B cell (primary cell): ENCODE results near the gene RAD51B. TPM values are rescaled to one million over a fixed set of nuclear protein-coding genes. Genes with fewer than 3 reads are reported as not detected.

Experiments used
- ATAC-seq: fragments of 200-7000 bp; cut with Tn5 transposase; one replicate; pipeline ENCODE4 v1.10.0; 2021; ENCODE audit warnings: low read depth, mild to moderate bottlenecking, moderate number of reproducible peaks, moderate library complexity
- CTCF ChIA-PET: fragments of 350-600 bp; sonication (Branson Sonifier 250); formaldehyde crosslinking; loops from one replicate; lab custom pipeline; 2021; ENCODE audit warnings: antibody characterized with exemption, inconsistent platforms; lab: Charles Lee
- POLR2A ChIA-PET: fragments of 350-600 bp; sonication (Branson Sonifier 250); formaldehyde crosslinking; loops from one replicate; lab custom pipeline; 2021; ENCODE audit warnings: antibody characterized with exemption; lab: Charles Lee
- DNase-seq: peaks from one replicate; pipeline ENCODE4 v3.0.0; 2013
- H2AFZ ChIP-seq: 2 replicates; pipeline ENCODE4 v1.6.1; 2012; ENCODE audit warnings: mild to moderate bottlenecking, low read depth, low read length; ENCODE audit not compliant: insufficient read depth, poor library complexity, severe bottlenecking
- H3K27ac ChIP-seq, 2 donors: 1 replicate in 1 of 2; 2 replicates in 1 of 2; pipeline ENCODE4 v1.5.1; 2012 to 2013; ENCODE audit warnings: low read length in 2 of 2, mild to moderate bottlenecking in 2 of 2, moderate library complexity in 1 of 2
- H3K27me3 ChIP-seq, 4 experiments: fragments of 200-600 bp in 1 of 4; sonication (generic) in 1 of 4; replicated peaks in 1 of 4; 1 replicate in 2 of 4; 2 replicates in 2 of 4; pipeline versions ENCODE4 v1.6.1 to v1.7.0; 2013 to 2016; ENCODE audit warnings: low read length in 3 of 4, mild to moderate bottlenecking in 2 of 4, mixed read lengths in 1 of 4, moderate library complexity in 1 of 4; ENCODE audit not compliant: insufficient read depth in 4 of 4, control insufficient read depth in 3 of 4; ENCODE audit errors: control extremely low read depth in 1 of 4
- H3K36me3 ChIP-seq, 2 experiments: replicated peaks in 1 of 2; 1 replicate in 1 of 2; 2 replicates in 1 of 2; pipeline versions ENCODE4 v1.6.1 to v1.7.1; 2013; ENCODE audit warnings: low read length in 1 of 2; ENCODE audit not compliant: insufficient read depth in 2 of 2, control insufficient read depth in 1 of 2; ENCODE audit errors: control extremely low read depth in 1 of 2, extremely low read depth in 1 of 2
- H3K4me1 ChIP-seq, 2 donors: fragments of 200-600 bp in 1 of 2; sonication (generic) in 1 of 2; 1 replicate in 1 of 2; 2 replicates in 1 of 2; pipeline versions ENCODE4 v1.5.1 to v1.6.1; 2013 to 2017; ENCODE audit warnings: low read length in 2 of 2; ENCODE audit not compliant: control insufficient read depth in 2 of 2, insufficient read depth in 2 of 2
- H3K4me2 ChIP-seq: replicated peaks from 2 replicates; pipeline ENCODE3; 2012; ENCODE audit warnings: mild to moderate bottlenecking, low read depth, low read length; ENCODE audit not compliant: poor library complexity, severe bottlenecking
- H3K4me3 ChIP-seq, 5 experiments: fragments of 200-600 bp in 1 of 5; sonication (generic) in 1 of 5; 1 replicate in 3 of 5; 2 replicates in 2 of 5; pipeline versions ENCODE4 v1.5.1 to v1.7.0; 2011 to 2016; ENCODE audit warnings: low read length in 4 of 5, mild to moderate bottlenecking in 4 of 5, low read depth in 2 of 5, control low read depth in 1 of 5, moderate library complexity in 1 of 5; ENCODE audit not compliant: insufficient read depth in 1 of 5; ENCODE audit errors: control extremely low read depth in 1 of 5, extremely low read depth in 1 of 5
- H3K79me2 ChIP-seq: fragments of 200-600 bp; sonication (generic); one replicate; pipeline ENCODE4 v1.6.0; 2016; ENCODE audit warnings: low read length; ENCODE audit not compliant: control insufficient read depth, insufficient read depth
- H3K9ac ChIP-seq: fragments of 200-600 bp; sonication (generic); 2 replicates; pipeline ENCODE4 v1.6.1; 2017; ENCODE audit warnings: mild to moderate bottlenecking, low read length, moderate library complexity
- H3K9me3 ChIP-seq, 3 donors: one replicate each; pipeline versions ENCODE4 v1.6.1 to v1.7.1; 2013; ENCODE audit warnings: low read length in 2 of 3; ENCODE audit not compliant: control insufficient read depth in 2 of 3, insufficient read depth in 1 of 3; ENCODE audit errors: control extremely low read depth in 1 of 3
- H4K20me1 ChIP-seq: 2 replicates; pipeline ENCODE4 v1.6.0; 2012; ENCODE audit warnings: mild to moderate bottlenecking, low read length; ENCODE audit not compliant: insufficient read depth, control insufficient read depth, poor library complexity, severe bottlenecking
- H3K27ac Mint-ChIP-seq: one replicate; pipeline ENCODE4 v1.8.0; 2021; ENCODE audit warnings: mixed read lengths
- H3K27me3 Mint-ChIP-seq: one replicate; pipeline ENCODE4 v1.8.0; 2021; ENCODE audit warnings: mixed read lengths
- H3K4me1 Mint-ChIP-seq: one replicate; pipeline ENCODE4 v1.8.0; 2021; ENCODE audit warnings: mixed read lengths
- H3K4me3 Mint-ChIP-seq: one replicate; pipeline ENCODE4 v1.8.0; 2021; ENCODE audit warnings: mixed read lengths
- H3K9me3 Mint-ChIP-seq: one replicate; pipeline ENCODE4 v1.8.0; 2022; ENCODE audit warnings: mixed read lengths; ENCODE audit not compliant: insufficient read depth
- EZH2 ChIP-seq: IDR thresholded peaks from 2 replicates; pipeline ENCODE4 v1.6.1; 2012; ENCODE audit warnings: borderline replicate concordance, low read depth, mild to moderate bottlenecking, moderate library complexity, low read length; ENCODE audit not compliant: insufficient read depth, poor library complexity, severe bottlenecking
- WGBS: methylation state at CpG from one replicate; pipeline ENCODE4 v1.1.5; 2013; ENCODE audit warnings: missing lambda C conversion rate; ENCODE audit not compliant: insufficient coverage; 5-methylcytosine and 5-hydroxymethylcytosine counted together
- intact Hi-C: fragments of 100-400 bp; cut with micrococcal nuclease; formaldehyde crosslinking; loops from one replicate; pipeline ENCODE4 v1.10.0; 2022
- polyA plus RNA-seq: library from polyadenylated mRNA; depleted of rRNA; stranded (reverse); fragments of >200 nt; gene quantifications from 2 replicates; pipeline ENCODE4 v1.2.3, GENCODE V29; 2012
- total RNA-seq, 2 donors: library from RNA; stranded (reverse); fragments of 120-200 nt in 1 of 2; gene quantifications; 1 replicate in 1 of 2; 2 replicates in 1 of 2; pipeline versions ENCODE4 v1.2.3 to v1.2.4, GENCODE V29; 2013 to 2022
- TF ChIP-seq, protein P1 (sequence below): fragments of 200-600 bp; IDR thresholded peaks from one replicate; pipeline ENCODE4 v1.8.0; 2022; ENCODE audit warnings: antibody characterized with exemption, mild to moderate bottlenecking

RAD51B gene
- total and polyA plus RNA-seq, 2 donors (not counting 1 experiment from before 2014, with no cell fraction given) = 6.5 to 60.6 TPM

- Histone ChIP-seq H3K36me3 (no peaks in the 10 kb centered on the region), H3K4me3 (no peak overlapping the region), H3K79me2 (no peaks in the 10 kb centered on the region), H3K27ac (no peak overlapping the region), H3K9me3 (no peaks in the 10 kb centered on the region), H3K4me1 (peaks cover 0 to 3% of the 10 kb centered on the region in 2 donors), H3K9ac (no peak overlapping the region), H2AFZ (no peak overlapping the region), H3K4me2 (no peak overlapping the region), H3K27me3 (no peaks in the 10 kb centered on the region), H4K20me1 (no peaks in the 10 kb centered on the region)
- Mint-ChIP-seq H3K27ac (no peak overlapping the region), H3K4me1 (peaks cover 5% of the 10 kb centered on the region), H3K27me3 (no peaks in the 10 kb centered on the region), H3K9me3 (no peaks in the 10 kb centered on the region), H3K4me3 (no peak overlapping the region)
- no peak for TF ChIP-seq EZH2
- TF ChIP-seq, protein P1, sequence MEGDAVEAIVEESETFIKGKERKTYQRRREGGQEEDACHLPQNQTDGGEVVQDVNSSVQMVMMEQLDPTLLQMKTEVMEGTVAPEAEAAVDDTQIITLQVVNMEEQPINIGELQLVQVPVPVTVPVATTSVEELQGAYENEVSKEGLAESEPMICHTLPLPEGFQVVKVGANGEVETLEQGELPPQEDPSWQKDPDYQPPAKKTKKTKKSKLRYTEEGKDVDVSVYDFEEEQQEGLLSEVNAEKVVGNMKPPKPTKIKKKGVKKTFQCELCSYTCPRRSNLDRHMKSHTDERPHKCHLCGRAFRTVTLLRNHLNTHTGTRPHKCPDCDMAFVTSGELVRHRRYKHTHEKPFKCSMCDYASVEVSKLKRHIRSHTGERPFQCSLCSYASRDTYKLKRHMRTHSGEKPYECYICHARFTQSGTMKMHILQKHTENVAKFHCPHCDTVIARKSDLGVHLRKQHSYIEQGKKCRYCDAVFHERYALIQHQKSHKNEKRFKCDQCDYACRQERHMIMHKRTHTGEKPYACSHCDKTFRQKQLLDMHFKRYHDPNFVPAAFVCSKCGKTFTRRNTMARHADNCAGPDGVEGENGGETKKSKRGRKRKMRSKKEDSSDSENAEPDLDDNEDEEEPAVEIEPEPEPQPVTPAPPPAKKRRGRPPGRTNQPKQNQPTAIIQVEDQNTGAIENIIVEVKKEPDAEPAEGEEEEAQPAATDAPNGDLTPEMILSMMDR = peak; percentile 84
- 0% methylated on average over 1 of the region's 3 CpGs for WGBS
- ChIA-PET POLR2A (interaction anchor here (0.6 kb wide), 4 partner anchors 21 to 852 kb away, joined by 3 to 6 read pairs (median 4); partner anchors contain the start of gene ZFP36L1), CTCF (interaction anchor here (0.6 to 8.0 kb wide), 47 partner anchors 9 to 1673 kb away, joined by 3 to 132 read pairs (median 4); no protein-coding TSS in a partner anchor)
- DNase-seq (peak; percentile 77), ATAC-seq (peak; percentile 60)
- intact Hi-C loops = loop anchor here (1.0 to 10.0 kb wide), 5 partner anchors 271 to 1163 kb away; no protein-coding TSS in a partner anchor
Observed at GRCh38 chr14:67943947-67944346, 124.4 kb downstream of the RAD51B start.

DNA sequence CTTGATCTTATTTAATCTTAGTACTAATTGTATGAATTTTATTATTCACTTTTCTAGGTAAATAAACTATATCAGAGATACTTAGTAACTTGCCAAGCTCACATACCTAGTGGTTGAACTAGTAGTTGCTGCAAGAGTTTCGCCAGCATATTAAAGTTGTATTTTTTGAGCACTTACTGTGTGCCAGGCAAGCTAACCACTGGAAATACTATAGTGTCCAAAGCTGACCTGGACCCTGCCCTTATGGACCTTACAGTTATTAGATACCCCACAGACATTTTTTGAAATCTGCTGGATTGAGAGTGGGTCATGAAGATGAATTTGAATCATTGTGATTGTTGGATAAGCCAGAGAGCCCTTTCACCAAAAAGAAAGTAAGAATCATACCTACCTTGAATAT is 125.0 kb downstream of the RAD51B start:
- ATAC-seq = no peak
- H4K20me1 ChIP-seq = no peaks in the 10 kb centered on the region
- Mint-ChIP-seq H3K27me3 (no peaks in the 10 kb centered on the region), H3K4me1 (peaks cover 2% of the 10 kb centered on the region), H3K4me3 (no peak overlapping the region), H3K27ac (no peak overlapping the region), H3K9me3 (no peaks in the 10 kb centered on the region)
- CTCF ChIA-PET = interaction anchor here (0.6 to 8.0 kb wide), 48 partner anchors 9 to 1672 kb away, joined by 3 to 132 read pairs (median 4); no protein-coding TSS in a partner anchor
- no peaks in the 10 kb centered on the region for H3K9me3 ChIP-seq
- no peak overlapping the region for H3K9ac ChIP-seq
- intact Hi-C loops = loop anchor here (1.0 to 10.0 kb wide), 5 partner anchors 270 to 1163 kb away; no protein-coding TSS in a partner anchor
- H3K4me3 ChIP-seq = no peak overlapping the region
- H3K27me3 ChIP-seq = no peaks in the 10 kb centered on the region
- POLR2A ChIA-PET = interaction anchor here (0.6 kb wide), 4 partner anchors 20 to 851 kb away, joined by 3 to 6 read pairs (median 4); partner anchors contain the start of gene ZFP36L1
- peaks cover 0 to under 1% of the 10 kb centered on the region in 2 donors for H3K4me1 ChIP-seq
- H3K27ac ChIP-seq = no peak overlapping the region
- DNase-seq = no peak
- WGBS = no CpG with 5 or more reads among the region's 1 CpG
- no peak overlapping the region for H3K4me2 ChIP-seq
- no peak overlapping the region for H2AFZ ChIP-seq
- no peaks in the 10 kb centered on the region for H3K36me3 ChIP-seq
- H3K79me2 ChIP-seq = no peaks in the 10 kb centered on the region
- no peak for TF ChIP-seq EZH2
- TF ChIP-seq, protein P1 = no peak
